K562 (cell line): ENCODE results near the gene MYO10. TPM values are rescaled to one million over a fixed set of nuclear protein-coding genes. Genes with fewer than 3 reads are reported as not detected.

Experiments
- HSF4 ChIP-seq: fragments of 250-450 bp; sonication (Bioruptor Pico); IDR thresholded peaks from 2 replicates; pipeline ENCODE4 v2.1.2; 2022; ENCODE audit warnings: mild to moderate bottlenecking, moderate library complexity, borderline replicate concordance
- MED1 ChIP-seq: sonication (generic); formaldehyde crosslinking; IDR thresholded peaks from 2 replicates; pipeline ENCODE4 v1.8.1; 2023; ENCODE audit warnings: missing genetic modification reagents, borderline replicate concordance
- SAFB ChIP-seq: fragments of 200-400 bp; formaldehyde crosslinking; IDR thresholded peaks from 2 replicates; pipeline ENCODE4 v1.6.1; 2017; ENCODE audit warnings: low read depth, low read length, borderline replicate concordance
- polyA plus RNA-seq, 8 experiments: library from polyadenylated mRNA; depleted of rRNA in 4 of 8; stranded (reverse) in 5 of 8; unstranded in 3 of 8; fragments of >200 nt; fragmentation: Nextera tagmentation in 2 of 8; fragmentation: Illumina TruSeq in 1 of 8; extraction: Ambion mirVana in 2 of 8; extraction: Trizol in 1 of 8; gene quantifications; 2 replicates each; pipeline versions ENCODE4 v1.2.1 to v1.2.3, GENCODE V29; 2011 to 2014; ENCODE audit warnings: inconsistent platforms in 1 of 8, missing spikeins in 1 of 8
- total RNA-seq, 7 experiments: library from RNA; depleted of rRNA in 6 of 7; stranded (reverse); fragments of >200 nt in 6 of 7; fragmentation: Illumina TruSeq in 2 of 7; extraction: Trizol in 2 of 7; gene quantifications; 2 replicates each; pipeline versions ENCODE4 v1.2.1 to v1.2.3, GENCODE V29; 2011 to 2021; ENCODE audit warnings: low replicate concordance in 1 of 7
- TF ChIP-seq, protein P1 (sequence below): fragments of 450-650 bp; IDR thresholded peaks from 2 replicates; pipeline ENCODE4 v1.6.1; 2016; ENCODE audit warnings: low read depth
- TF ChIP-seq, protein P2 (sequence below): IDR thresholded peaks from 2 replicates; pipeline ENCODE4 v1.6.1; 2011; ENCODE audit warnings: borderline replicate concordance, low read depth, mild to moderate bottlenecking, moderate library complexity, low read length; ENCODE audit not compliant: insufficient read depth, poor library complexity, severe bottlenecking

The MYO10 gene
- total and polyA plus RNA-seq, 9 of the 15 experiments (the other 6 are each of a cell fraction or from before 2014, with no cell fraction given), result 0.04 to 0.24 TPM; not detected in 7

DNA sequence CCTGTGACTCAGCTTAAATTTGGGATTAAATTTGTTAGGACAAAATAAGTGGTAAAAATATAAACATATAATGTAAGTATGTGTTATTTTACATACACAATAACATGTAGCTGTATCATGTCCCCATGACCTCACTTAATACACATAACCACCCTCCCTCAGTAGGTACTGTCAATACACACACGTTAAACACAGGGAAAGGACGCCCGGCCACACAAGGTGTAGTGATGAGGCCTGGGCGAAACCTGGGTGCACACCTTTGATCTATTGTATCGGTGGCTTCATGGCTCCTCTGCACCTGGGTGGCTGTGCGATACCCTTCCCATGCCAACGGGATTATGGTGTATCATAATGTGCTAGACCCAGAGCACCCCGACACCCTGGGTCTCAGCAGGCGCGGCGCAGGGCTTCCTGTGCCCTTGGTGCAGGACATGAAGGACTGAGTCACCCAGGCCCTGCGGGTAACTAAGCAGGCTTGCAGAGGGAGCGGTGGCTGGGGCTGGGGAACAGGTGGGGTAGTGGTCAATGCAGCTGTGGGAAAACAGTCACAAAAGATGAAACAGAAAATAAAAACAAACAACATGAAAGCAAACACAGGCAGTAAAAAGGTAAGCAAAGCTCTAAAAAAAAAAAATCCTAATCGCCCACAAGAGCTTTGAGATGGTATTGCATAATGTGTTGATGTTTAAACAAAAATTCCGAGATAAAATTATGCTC is 191.8 kb downstream of the MYO10 start (continued):
- TF ChIP-seq SAFB (no peak), HSF4 (CRISPR knock-in tag) (no peak), MED1 (CRISPR knock-in tag) (no peak)
- TF ChIP-seq, protein P1, sequence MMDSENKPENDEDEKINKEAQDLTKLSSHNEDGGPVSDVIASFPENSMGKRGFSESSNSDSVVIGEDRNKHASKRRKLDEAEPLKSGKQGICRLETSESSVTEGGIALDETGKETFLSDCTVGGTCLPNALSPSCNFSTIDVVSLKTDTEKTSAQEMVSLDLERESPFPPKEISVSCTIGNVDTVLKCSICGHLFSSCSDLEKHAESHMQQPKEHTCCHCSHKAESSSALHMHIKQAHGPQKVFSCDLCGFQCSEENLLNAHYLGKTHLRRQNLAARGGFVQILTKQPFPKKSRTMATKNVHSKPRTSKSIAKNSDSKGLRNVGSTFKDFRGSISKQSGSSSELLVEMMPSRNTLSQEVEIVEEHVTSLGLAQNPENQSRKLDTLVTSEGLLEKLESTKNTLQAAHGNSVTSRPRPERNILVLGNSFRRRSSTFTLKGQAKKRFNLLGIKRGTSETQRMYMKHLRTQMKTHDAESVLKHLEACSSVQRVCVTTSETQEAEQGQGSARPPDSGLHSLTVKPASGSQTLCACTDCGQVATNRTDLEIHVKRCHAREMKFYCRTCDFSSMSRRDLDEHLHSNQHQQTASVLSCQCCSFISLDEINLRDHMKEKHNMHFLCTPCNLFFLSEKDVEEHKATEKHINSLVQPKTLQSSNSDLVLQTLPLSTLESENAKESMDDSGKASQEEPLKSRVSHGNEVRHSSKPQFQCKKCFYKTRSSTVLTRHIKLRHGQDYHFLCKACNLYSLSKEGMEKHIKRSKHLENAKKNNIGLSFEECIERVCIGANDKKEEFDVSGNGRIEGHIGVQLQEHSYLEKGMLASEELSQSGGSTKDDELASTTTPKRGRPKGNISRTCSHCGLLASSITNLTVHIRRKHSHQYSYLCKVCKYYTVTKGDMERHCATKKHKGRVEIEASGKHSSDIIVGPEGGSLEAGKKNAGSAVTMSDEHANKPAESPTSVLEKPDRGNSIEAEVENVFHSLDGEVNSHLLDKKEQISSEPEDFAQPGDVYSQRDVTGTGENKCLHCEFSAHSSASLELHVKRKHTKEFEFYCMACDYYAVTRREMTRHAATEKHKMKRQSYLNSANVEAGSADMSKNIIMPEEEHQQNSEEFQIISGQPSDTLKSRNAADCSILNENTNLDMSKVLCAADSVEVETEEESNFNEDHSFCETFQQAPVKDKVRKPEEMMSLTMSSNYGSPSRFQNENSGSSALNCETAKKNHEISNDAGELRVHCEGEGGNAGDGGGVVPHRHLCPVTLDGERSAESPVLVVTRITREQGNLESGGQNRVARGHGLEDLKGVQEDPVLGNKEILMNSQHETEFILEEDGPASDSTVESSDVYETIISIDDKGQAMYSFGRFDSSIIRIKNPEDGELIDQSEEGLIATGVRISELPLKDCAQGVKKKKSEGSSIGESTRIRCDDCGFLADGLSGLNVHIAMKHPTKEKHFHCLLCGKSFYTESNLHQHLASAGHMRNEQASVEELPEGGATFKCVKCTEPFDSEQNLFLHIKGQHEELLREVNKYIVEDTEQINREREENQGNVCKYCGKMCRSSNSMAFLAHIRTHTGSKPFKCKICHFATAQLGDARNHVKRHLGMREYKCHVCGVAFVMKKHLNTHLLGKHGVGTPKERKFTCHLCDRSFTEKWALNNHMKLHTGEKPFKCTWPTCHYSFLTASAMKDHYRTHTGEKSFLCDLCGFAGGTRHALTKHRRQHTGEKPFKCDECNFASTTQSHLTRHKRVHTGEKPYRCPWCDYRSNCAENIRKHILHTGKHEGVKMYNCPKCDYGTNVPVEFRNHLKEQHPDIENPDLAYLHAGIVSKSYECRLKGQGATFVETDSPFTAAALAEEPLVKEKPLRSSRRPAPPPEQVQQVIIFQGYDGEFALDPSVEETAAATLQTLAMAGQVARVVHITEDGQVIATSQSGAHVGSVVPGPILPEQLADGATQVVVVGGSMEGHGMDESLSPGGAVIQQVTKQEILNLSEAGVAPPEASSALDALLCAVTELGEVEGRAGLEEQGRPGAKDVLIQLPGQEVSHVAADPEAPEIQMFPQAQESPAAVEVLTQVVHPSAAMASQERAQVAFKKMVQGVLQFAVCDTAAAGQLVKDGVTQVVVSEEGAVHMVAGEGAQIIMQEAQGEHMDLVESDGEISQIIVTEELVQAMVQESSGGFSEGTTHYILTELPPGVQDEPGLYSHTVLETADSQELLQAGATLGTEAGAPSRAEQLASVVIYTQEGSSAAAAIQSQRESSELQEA, result no peak
- TF ChIP-seq, protein P2, sequence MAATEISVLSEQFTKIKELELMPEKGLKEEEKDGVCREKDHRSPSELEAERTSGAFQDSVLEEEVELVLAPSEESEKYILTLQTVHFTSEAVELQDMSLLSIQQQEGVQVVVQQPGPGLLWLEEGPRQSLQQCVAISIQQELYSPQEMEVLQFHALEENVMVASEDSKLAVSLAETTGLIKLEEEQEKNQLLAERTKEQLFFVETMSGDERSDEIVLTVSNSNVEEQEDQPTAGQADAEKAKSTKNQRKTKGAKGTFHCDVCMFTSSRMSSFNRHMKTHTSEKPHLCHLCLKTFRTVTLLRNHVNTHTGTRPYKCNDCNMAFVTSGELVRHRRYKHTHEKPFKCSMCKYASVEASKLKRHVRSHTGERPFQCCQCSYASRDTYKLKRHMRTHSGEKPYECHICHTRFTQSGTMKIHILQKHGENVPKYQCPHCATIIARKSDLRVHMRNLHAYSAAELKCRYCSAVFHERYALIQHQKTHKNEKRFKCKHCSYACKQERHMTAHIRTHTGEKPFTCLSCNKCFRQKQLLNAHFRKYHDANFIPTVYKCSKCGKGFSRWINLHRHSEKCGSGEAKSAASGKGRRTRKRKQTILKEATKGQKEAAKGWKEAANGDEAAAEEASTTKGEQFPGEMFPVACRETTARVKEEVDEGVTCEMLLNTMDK, result no peak
- TF ChIP-seq, all 486 proteins: peak for 0
